ENCODE measurements around the gene TUBB4A.

Gene TUBB4A

DNA sequence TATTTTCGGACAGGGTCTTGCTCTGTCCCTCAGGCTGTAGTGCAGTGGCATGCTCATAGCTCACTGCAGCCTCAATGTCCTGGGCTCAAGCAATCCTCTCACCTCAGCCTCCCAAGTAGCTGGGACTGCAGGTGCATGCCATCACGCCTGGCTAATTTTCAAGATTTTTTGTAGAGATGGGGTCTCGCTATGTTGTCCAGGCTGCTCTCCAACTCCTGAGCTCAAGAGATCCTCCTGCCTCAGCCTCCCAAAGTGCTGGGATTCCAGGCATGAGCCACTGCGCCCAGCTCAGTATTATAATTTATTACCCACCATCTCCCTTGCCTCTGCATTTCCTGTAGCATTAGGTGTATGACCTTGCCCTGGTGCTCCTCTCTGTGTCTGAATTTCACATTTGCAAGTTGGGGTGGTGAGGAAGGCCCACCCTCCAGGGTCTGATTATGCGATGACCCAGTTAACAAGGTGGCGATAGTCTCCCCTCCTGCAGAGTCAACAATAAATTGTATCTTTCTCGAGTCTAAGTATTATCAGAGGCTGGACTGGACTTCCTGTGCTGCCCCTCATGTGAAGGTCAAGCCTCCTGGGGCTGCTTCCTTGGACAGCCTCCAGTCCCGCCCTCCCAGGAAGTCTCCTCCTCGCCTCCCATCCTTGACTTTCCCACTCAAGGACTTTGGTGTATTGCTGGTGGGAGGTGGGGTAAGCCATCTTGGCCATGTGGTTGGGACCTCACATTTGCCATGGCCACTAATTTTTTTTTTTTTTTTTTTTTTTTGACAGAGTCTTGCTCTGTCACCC, 1.5 kb upstream of the TUBB4A start:
- TF ChIP-seq, protein P1, sequence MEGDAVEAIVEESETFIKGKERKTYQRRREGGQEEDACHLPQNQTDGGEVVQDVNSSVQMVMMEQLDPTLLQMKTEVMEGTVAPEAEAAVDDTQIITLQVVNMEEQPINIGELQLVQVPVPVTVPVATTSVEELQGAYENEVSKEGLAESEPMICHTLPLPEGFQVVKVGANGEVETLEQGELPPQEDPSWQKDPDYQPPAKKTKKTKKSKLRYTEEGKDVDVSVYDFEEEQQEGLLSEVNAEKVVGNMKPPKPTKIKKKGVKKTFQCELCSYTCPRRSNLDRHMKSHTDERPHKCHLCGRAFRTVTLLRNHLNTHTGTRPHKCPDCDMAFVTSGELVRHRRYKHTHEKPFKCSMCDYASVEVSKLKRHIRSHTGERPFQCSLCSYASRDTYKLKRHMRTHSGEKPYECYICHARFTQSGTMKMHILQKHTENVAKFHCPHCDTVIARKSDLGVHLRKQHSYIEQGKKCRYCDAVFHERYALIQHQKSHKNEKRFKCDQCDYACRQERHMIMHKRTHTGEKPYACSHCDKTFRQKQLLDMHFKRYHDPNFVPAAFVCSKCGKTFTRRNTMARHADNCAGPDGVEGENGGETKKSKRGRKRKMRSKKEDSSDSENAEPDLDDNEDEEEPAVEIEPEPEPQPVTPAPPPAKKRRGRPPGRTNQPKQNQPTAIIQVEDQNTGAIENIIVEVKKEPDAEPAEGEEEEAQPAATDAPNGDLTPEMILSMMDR (IDR thresholded peaks at IDR 0.05; ENCODE audit: control insufficient read depth, insufficient read depth, low read depth, low read length, missing control alignments): no peak
- DNase-seq (ENCODE audit: low read depth): no peak
- no peak overlapping the region for H3K4me3 ChIP-seq (ENCODE audit: control insufficient read depth, low read depth, low read length)

DNA sequence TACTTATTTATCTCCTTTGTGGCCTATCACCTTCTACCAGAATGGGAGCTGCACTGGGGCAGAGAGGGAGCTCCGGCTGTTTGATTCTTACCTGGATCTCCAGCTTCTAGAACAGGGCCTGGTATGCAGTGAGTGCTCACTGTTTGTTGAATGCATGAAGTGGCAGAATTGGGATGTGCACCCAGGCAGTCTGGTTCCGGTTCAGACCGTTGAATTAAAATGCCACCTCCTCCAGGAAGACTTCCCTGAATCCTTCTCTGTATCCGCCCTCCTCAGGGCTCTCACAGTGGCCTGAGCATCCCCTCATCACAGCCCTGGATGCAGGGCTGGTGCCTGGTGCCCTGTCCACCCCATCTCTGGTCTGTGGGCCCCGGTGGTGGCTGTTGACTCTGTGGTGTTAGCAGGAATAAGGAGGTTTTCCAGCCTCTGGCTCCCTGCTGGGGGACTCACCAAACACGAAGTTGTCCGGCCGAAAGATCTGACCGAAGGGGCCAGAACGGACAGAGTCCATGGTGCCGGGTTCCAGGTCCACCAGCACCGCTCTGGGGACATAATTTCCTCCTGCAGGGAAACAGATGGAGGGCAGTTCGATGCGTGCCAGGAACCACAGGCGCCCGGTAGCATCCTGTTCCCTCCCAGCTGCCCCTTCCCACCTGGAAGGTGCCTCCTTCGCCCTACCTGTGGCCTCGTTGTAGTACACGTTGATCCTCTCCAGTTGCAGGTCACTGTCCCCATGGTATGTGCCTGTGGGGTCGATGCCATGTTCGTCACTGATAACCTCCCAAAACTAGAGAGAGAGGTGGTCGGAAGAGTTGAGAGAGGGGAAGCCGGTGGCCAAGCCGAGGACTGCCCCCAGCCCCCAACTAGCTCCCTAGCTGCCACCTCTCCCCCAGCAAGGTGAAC, 1.0 kb downstream of the TUBB4A start:
- no peak overlapping the region for H3K4me3 ChIP-seq (ENCODE audit: control insufficient read depth, low read depth, low read length)
- TF ChIP-seq, protein P1 (IDR thresholded peaks at IDR 0.05; ENCODE audit: control insufficient read depth, insufficient read depth, low read depth, low read length, missing control alignments): no peak
- no peak for DNase-seq (ENCODE audit: low read depth)

DNA sequence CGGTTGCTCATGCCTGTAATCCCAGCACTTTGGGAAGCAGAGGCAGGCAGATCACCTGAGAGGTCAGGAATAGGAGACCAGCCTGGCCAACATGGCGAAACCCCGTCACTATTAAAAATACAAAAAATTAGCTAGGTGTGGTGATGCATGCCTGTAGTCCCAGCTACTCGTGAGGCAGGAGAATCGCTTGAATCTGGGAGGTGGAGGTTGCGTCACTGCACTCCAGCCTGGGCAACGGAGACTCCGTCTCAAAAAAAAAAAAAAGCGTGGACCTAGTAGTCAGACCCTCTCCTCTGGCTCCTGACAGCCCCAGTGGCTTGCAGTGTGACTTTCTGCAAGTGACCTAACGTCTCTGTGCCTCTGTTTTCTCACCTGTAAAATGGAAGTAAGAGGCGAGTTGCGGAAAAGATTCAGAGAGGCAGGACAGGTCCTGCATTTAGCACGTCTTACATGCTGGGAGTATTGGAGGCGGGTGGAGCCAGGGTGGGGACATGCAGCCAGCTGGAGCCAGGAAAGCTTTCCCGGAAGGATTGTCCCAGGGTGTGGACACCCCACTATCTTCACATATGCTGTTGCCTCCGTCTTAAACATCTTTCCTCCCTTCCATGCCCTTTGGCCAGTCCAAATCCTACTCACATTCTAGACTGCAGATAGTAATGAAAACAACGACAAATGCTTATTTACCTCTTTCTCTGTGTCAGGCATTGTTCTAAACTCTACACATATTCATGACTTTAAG, 2.9 kb downstream of the TUBB4A start:
- TF ChIP-seq, protein P1 (IDR thresholded peaks at IDR 0.05; ENCODE audit: control insufficient read depth, insufficient read depth, low read depth, low read length, missing control alignments): no peak
- no peak overlapping the region for H3K4me3 ChIP-seq (ENCODE audit: control insufficient read depth, low read depth, low read length)
- no peak for DNase-seq (ENCODE audit: low read depth)

DNA sequence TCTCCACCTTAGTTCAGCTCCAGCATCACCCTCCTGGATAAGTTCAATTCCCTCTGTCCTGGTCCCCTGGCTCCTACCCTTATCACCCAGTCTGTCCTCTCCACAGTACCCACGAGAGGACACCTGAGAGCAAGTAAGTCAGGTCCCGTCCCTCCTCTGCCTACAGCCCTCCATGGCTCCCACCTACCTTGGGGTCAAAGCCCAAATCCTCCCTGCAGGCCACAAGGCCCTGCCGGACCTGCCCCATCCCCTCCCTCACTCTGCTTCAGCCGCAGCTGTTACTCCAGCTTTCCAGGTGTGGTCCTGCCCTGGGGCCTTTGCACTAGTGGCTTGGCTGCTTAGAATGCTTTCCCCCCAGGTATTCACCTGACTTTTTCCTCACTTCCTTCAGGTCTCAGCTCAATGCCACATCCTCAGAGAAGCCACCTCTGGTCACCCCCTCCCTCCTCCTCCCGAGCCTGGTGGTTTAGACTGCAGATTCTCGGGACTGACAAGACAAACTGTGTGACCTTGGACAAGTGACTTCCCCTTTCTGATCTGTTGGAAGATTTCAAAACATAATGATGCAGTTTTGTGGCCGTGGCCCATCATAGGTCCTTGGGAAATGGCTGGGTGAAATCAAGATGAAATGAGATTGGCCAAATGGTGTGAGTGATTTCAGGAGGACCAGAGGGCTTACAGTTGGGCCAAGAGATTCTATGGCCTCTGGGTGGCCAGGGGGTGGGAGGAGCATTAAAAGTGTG, 3.6 kb downstream of the TUBB4A start:
- TF ChIP-seq, protein P1 (IDR thresholded peaks at IDR 0.05; ENCODE audit: control insufficient read depth, insufficient read depth, low read depth, low read length, missing control alignments): no peak
- DNase-seq (ENCODE audit: low read depth): no peak
- no peak overlapping the region for H3K4me3 ChIP-seq (ENCODE audit: control insufficient read depth, low read depth, low read length)

DNA sequence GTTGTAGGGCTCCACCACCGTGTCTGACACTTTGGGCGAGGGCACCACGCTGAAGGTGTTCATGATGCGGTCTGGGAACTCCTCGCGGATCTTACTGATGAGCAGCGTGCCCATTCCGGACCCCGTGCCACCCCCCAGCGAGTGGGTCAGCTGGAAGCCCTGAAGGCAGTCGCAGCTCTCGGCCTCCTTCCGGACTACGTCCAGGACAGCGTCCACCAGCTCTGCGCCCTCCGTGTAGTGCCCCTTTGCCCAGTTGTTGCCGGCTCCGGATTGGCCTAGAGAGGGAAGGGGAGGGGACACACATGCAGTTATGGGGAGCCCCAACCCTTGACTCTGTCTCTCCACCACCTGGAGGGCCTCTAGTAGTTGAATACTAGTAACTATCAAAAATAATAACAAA, 6.2 kb downstream of the TUBB4A start:
- DNase-seq (ENCODE audit: low read depth): no peak
- TF ChIP-seq, protein P1 (IDR thresholded peaks at IDR 0.05; ENCODE audit: control insufficient read depth, insufficient read depth, low read depth, low read length, missing control alignments): no peak
- no peak overlapping the region for H3K4me3 ChIP-seq (ENCODE audit: control insufficient read depth, low read depth, low read length)
